Measurements from ENCODE around the gene SPINDOC.
A peak's percentile ranks its signal among the peaks of the same experiment; 100 is the strongest.

Gene SPINDOC

GRCh38 chr11:63834535-63835157 lies 21.4 kb downstream of the SPINDOC start:
- DNase-seq: no peak

GRCh38 chr11:63835158-63835545 lies 21.9 kb downstream of the SPINDOC start:
- no peak for DNase-seq

GRCh38 chr11:63837027-63837688 lies 23.9 kb downstream of the SPINDOC start:
- DNase-seq: peak; percentile 79

GRCh38 chr11:63837739-63838138 lies 24.5 kb downstream of the SPINDOC start:
- DNase-seq: no peak

GRCh38 chr11:63838150-63838677 lies 25.0 kb downstream of the SPINDOC start:
- DNase-seq: no peak

GRCh38 chr11:63838678-63839507 lies 25.6 kb downstream of the SPINDOC start, which contains the start of gene MARK2:
Gene MARK2, plus strand, starts transcription at chr11:63839110. Its CDS starts 397 bp downstream, at chr11:63839507.
- peak; percentile 100 for DNase-seq

- DNase-seq: peak; percentile 69
These were observed 26.5 kb downstream of the SPINDOC start for GRCh38 chr11:63839508-63840355.

GRCh38 chr11:63840356-63841060 lies 27.3 kb downstream of the SPINDOC start:
- no peak for DNase-seq

- DNase-seq: no peak
These were observed 28.3 kb downstream of the SPINDOC start for GRCh38 chr11:63841554-63841953.

GRCh38 chr11:63843041-63843440 lies 29.8 kb downstream of the SPINDOC start:
- no peak for DNase-seq

GRCh38 chr11:63844836-63845235 lies 31.6 kb downstream of the SPINDOC start:
- no peak for DNase-seq

- DNase-seq: no peak
These were observed 32.0 kb downstream of the SPINDOC start for GRCh38 chr11:63845303-63845702.

- DNase-seq: no peak
These were observed 32.7 kb downstream of the SPINDOC start for GRCh38 chr11:63845911-63846310.

GRCh38 chr11:63846897-63847296 lies 33.6 kb downstream of the SPINDOC start:
- no peak for DNase-seq

- no peak for DNase-seq
These were observed 34.1 kb downstream of the SPINDOC start for GRCh38 chr11:63847363-63847762.

- no peak for DNase-seq
These were observed 36.4 kb downstream of the SPINDOC start for GRCh38 chr11:63849691-63850090.

GRCh38 chr11:63850920-63851319 lies 37.7 kb downstream of the SPINDOC start:
- DNase-seq: no peak

GRCh38 chr11:63851364-63851763 lies 38.1 kb downstream of the SPINDOC start:
- DNase-seq: no peak

- DNase-seq: no peak
These were observed 40.2 kb downstream of the SPINDOC start for GRCh38 chr11:63853476-63853875.

GRCh38 chr11:63854696-63855095 lies 41.4 kb downstream of the SPINDOC start:
- no peak for DNase-seq

- DNase-seq: no peak
These were observed 42.7 kb downstream of the SPINDOC start for GRCh38 chr11:63855975-63856374.

Measured in activated CD8-positive, alpha-beta memory T cell treated with anti-CD3 and anti-CD28 coated beads, Interleukin-2, amount 50 U/mL, for 48 hours (primary cell).